ENCODE data around the gene FOXD1.

DNA sequence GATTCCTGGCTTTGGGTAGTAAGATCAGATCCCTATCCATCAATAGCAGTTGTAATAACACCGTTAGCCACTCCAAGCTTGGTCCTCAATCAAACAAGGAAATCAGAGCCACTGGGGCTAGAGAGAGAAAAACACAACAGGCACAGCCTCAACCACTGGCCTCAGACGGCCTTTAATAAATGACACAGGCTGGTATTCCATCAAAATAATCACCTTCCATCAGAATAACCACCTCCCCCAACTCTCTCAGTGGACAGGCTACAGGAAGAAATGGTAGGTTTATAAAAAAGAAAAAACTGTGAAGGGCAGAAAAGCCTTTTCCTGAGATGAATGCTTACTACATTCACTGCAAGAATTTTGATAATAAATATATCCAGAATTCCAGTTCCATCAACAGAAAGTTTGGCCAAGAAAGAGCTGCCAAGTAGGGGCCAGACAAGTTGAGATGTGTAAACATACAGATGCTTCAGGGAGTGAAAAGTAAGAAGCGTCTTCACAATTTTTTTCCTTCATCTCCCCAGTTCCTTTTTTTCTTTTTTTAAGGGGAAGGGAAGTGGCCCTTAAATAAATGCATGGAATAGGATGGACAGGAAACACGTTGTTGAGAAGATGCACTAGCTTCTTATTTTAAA, 5.5 kb downstream of the FOXD1 start:
- TF ChIP-seq, protein P1, sequence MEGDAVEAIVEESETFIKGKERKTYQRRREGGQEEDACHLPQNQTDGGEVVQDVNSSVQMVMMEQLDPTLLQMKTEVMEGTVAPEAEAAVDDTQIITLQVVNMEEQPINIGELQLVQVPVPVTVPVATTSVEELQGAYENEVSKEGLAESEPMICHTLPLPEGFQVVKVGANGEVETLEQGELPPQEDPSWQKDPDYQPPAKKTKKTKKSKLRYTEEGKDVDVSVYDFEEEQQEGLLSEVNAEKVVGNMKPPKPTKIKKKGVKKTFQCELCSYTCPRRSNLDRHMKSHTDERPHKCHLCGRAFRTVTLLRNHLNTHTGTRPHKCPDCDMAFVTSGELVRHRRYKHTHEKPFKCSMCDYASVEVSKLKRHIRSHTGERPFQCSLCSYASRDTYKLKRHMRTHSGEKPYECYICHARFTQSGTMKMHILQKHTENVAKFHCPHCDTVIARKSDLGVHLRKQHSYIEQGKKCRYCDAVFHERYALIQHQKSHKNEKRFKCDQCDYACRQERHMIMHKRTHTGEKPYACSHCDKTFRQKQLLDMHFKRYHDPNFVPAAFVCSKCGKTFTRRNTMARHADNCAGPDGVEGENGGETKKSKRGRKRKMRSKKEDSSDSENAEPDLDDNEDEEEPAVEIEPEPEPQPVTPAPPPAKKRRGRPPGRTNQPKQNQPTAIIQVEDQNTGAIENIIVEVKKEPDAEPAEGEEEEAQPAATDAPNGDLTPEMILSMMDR (IDR thresholded peaks at IDR 0.05; ENCODE audit: low read depth, low read length): no peak
- TF ChIP-seq POLR2A (IDR thresholded peaks at IDR 0.05; ENCODE audit: extremely low read depth, insufficient read length): no peak
- no peak for TF ChIP-seq MYC (IDR thresholded peaks at IDR 0.05; ENCODE audit: low read depth, low read length)

Data from NB4 (cell line).